Left lung (tissue), 10 donors: ENCODE data around the gene NLRX1. TPM values are rescaled to one million over a fixed set of nuclear protein-coding genes. Genes with fewer than 3 reads are reported as not detected.

ENCODE experiments used
- ATAC-seq: fragments of 200-7000 bp; cut with Tn5 transposase; one replicate; pipeline ENCODE4 v1.9.1; 2020; ENCODE audit warnings: moderate library complexity
- DNase-seq, 4 donors: peaks; one replicate each; pipeline ENCODE4 v3.0.0-alpha.2; 2013 to 2020
- H3K27ac ChIP-seq, 2 donors: fragments of 200-600 bp; sonication (generic) in 1 of 2; one replicate each; pipeline versions ENCODE4 v1.5.0 to v1.8.0; 2020 to 2021
- H3K27me3 ChIP-seq, 2 donors: fragments of 200-600 bp; sonication (generic) in 1 of 2; one replicate each; pipeline versions ENCODE4 v1.5.0 to v1.8.0; 2020 to 2021
- H3K36me3 ChIP-seq, 2 donors: fragments of 200-600 bp; sonication (generic) in 1 of 2; one replicate each; pipeline versions ENCODE4 v1.5.0 to v1.8.0; 2020 to 2021
- H3K4me1 ChIP-seq, 2 donors: fragments of 200-600 bp; one replicate each; pipeline ENCODE4 v1.8.0; 2021
- H3K4me3 ChIP-seq, 2 donors: fragments of 200-600 bp; sonication (generic) in 1 of 2; one replicate each; pipeline versions ENCODE4 v1.5.0 to v1.8.0; 2020 to 2021; ENCODE audit warnings: mild to moderate bottlenecking in 1 of 2
- H3K9me3 ChIP-seq, 2 donors: fragments of 200-600 bp; sonication (generic) in 1 of 2; one replicate each; pipeline versions ENCODE4 v1.5.0 to v1.8.0; 2020 to 2021
- CTCF ChIP-seq, 2 donors: fragments of 200-600 bp; sonication (generic) in 1 of 2; IDR thresholded peaks; one replicate each; pipeline versions ENCODE4 v1.5.0 to v1.8.0; 2021; ENCODE audit warnings: antibody characterized with exemption in 2 of 2
- intact Hi-C, 2 donors: fragments of 100-400 bp; cut with DNase I; formaldehyde crosslinking; loops; one replicate each; pipeline versions ENCODE4 v1.11.2 to v1.14.2; 2022
- polyA plus RNA-seq, 6 donors: library from polyadenylated mRNA; unstranded; fragments of 120-200 nt; gene quantifications; one replicate each; pipeline ENCODE4 v1.2.1, GENCODE V29; 2013; ENCODE audit not compliant: insufficient read length in 6 of 6
- total RNA-seq, 2 donors: library from RNA; stranded (reverse); fragmentation: NEBNext Ultra II Directional; extraction: Animal tissue kit (Norgen Biotek cat#: 25700); gene quantifications; one replicate each; pipeline ENCODE4 v1.2.1, GENCODE V29; 2021
- donor health status: DM: no; HTN: yes; CAD: no.
- donor health status: DM: no; HTN: no; CAD: no.

NLRX1 gene
- total and polyA plus RNA-seq, 8 donors = 9.9 to 15.7 (median 12.0) TPM

GRCh38 chr11:119149786-119150275 is 18.7 kb upstream of the NLRX1 start:
- Histone ChIP-seq H3K4me3 (no peak overlapping the region), H3K36me3 (no peaks in the 10 kb centered on the region), H3K9me3 (no peaks in the 10 kb centered on the region), H3K4me1 (peaks cover 10 to 18% of the 10 kb centered on the region in 2 donors), H3K27me3 (peaks cover 11 to 76% of the 10 kb centered on the region in 2 donors), H3K27ac (no peak overlapping the region)
- intact Hi-C loops = no loop called here
- no peak for ATAC-seq
- TF ChIP-seq CTCF (IDR thresholded peaks at IDR 0.05) = no peak
- DNase-seq = no peak

GRCh38 chr11:119152043-119152442 is 16.5 kb upstream of the NLRX1 start:
- DNase-seq = no peak
- Histone ChIP-seq H3K4me1 (peaks cover 10 to 16% of the 10 kb centered on the region in 2 donors), H3K4me3 (no peak overlapping the region), H3K27me3 (peaks cover 11 to 59% of the 10 kb centered on the region in 2 donors), H3K36me3 (no peaks in the 10 kb centered on the region), H3K27ac (no peak overlapping the region), H3K9me3 (no peaks in the 10 kb centered on the region)
- intact Hi-C loops = no loop called here
- no peak for ATAC-seq
- TF ChIP-seq CTCF (IDR thresholded peaks at IDR 0.05) = no peak

GRCh38 chr11:119152604-119153003 is 15.9 kb upstream of the NLRX1 start:
- Histone ChIP-seq H3K9me3 (no peaks in the 10 kb centered on the region), H3K4me3 (no peak overlapping the region), H3K27ac (no peak overlapping the region), H3K36me3 (no peaks in the 10 kb centered on the region), H3K4me1 (peaks cover 10 to 16% of the 10 kb centered on the region in 2 donors), H3K27me3 (peaks cover 11 to 53% of the 10 kb centered on the region in 2 donors)
- intact Hi-C loops = no loop called here
- no peak for TF ChIP-seq CTCF (IDR thresholded peaks at IDR 0.05)
- DNase-seq = no peak
- ATAC-seq = no peak

GRCh38 chr11:119153049-119153818 is 15.3 kb upstream of the NLRX1 start:
- Histone ChIP-seq H3K4me3 (no peak overlapping the region), H3K36me3 (no peaks in the 10 kb centered on the region), H3K27me3 (peaks cover 11 to 47% of the 10 kb centered on the region in 2 donors), H3K9me3 (no peaks in the 10 kb centered on the region), H3K27ac (no peak overlapping the region), H3K4me1 (peaks cover 10 to 16% of the 10 kb centered on the region in 2 donors)
- no peak for TF ChIP-seq CTCF (IDR thresholded peaks at IDR 0.05)
- no peak for DNase-seq
- ATAC-seq = no peak
- intact Hi-C loops = no loop called here

- no peaks in the 10 kb centered on the region for H3K36me3 ChIP-seq
- no peak for TF ChIP-seq CTCF (IDR thresholded peaks at IDR 0.05)
- intact Hi-C loops = no loop called here
- H3K4me1 ChIP-seq = peaks cover 4 to 7% of the 10 kb centered on the region in 2 donors
- DNase-seq (no peak), ATAC-seq (no peak)
- peaks cover 11 to 38% of the 10 kb centered on the region in 2 donors for H3K27me3 ChIP-seq
- no peak overlapping the region for H3K4me3 ChIP-seq
- H3K27ac ChIP-seq = no peak overlapping the region
- H3K9me3 ChIP-seq = no peaks in the 10 kb centered on the region
Measured at GRCh38 chr11:119154178-119154577, 14.3 kb upstream of the NLRX1 start.
